HG03342 (cell line): ENCODE data around the gene MAP3K6.
"Not testable (repeated sequence)": the region's sequence is repeated elsewhere in the genome, so short reads cannot be mapped to it uniquely, and the experiment has no call there.

Experiments
- ATAC-seq: cut with Tn5 transposase; IDR thresholded peaks from one replicate; pipeline ENCODE4 v1.9.1; 2021; ENCODE audit warnings: mild to moderate bottlenecking, moderate library complexity; ENCODE audit not compliant: unreplicated experiment

Gene MAP3K6, protein sequence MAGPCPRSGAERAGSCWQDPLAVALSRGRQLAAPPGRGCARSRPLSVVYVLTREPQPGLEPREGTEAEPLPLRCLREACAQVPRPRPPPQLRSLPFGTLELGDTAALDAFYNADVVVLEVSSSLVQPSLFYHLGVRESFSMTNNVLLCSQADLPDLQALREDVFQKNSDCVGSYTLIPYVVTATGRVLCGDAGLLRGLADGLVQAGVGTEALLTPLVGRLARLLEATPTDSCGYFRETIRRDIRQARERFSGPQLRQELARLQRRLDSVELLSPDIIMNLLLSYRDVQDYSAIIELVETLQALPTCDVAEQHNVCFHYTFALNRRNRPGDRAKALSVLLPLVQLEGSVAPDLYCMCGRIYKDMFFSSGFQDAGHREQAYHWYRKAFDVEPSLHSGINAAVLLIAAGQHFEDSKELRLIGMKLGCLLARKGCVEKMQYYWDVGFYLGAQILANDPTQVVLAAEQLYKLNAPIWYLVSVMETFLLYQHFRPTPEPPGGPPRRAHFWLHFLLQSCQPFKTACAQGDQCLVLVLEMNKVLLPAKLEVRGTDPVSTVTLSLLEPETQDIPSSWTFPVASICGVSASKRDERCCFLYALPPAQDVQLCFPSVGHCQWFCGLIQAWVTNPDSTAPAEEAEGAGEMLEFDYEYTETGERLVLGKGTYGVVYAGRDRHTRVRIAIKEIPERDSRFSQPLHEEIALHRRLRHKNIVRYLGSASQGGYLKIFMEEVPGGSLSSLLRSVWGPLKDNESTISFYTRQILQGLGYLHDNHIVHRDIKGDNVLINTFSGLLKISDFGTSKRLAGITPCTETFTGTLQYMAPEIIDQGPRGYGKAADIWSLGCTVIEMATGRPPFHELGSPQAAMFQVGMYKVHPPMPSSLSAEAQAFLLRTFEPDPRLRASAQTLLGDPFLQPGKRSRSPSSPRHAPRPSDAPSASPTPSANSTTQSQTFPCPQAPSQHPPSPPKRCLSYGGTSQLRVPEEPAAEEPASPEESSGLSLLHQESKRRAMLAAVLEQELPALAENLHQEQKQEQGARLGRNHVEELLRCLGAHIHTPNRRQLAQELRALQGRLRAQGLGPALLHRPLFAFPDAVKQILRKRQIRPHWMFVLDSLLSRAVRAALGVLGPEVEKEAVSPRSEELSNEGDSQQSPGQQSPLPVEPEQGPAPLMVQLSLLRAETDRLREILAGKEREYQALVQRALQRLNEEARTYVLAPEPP (N-terminal part only)

DNA sequence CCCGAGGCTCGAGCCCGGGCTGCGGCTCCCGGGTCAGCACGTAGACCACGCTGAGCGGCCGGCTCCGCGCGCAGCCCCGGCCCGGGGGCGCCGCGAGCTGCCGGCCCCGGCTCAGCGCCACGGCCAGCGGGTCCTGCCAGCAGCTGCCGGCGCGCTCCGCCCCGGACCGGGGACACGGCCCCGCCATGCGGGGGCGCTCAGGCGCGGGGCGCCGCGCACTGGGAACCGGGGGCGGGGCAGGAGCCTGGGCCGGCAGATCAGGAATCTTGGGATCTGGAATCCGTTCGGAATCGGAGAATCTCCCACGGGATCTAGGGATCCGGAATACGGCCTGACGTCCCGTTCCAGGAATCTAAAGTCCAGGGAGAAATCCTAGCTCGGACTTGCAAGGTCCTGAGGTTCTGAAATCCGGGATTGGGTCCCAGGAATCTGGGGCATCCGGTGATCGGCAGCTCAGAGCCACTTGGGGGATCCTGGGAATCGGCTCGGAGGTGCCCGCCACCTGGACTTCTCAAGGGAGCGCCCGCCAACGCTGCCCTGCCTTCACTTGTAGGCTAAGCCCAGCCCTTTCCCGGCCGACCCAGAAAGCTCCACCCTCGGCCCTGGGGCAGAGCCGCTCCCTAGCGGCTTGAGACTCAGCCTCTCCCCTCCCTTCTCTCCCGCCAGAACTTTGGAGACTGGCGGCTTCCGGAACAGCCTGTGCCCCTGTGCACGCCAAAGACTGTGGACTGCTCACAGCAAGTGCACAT, at the start of gene MAP3K6:
Gene MAP3K6, minus strand, starts transcription at position 551 of the 749 bp plus-strand sequence. Its CDS starts 364 bp downstream, at position 187.
- ATAC-seq, result no peak

DNA sequence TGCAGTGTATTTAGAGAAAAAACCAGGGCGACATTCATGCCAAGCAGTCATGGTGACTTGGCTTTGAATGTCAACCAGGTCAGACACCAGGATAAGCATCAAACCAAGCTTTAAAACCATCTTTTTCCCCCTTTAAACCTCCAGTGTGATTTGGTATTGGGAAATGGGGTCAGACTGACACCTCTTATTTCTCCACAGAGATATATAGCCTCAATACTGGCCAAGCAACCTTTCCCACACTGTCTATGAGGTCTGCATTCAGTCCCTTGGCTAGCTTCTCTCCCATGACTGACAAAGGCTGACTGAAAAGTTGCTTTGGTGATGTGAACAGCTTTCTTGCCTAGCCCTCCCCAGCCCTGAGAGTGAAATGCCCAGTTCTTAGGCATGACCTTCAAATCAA, 47.3 kb upstream of the MAP3K6 start:
- no peak for ATAC-seq

DNA sequence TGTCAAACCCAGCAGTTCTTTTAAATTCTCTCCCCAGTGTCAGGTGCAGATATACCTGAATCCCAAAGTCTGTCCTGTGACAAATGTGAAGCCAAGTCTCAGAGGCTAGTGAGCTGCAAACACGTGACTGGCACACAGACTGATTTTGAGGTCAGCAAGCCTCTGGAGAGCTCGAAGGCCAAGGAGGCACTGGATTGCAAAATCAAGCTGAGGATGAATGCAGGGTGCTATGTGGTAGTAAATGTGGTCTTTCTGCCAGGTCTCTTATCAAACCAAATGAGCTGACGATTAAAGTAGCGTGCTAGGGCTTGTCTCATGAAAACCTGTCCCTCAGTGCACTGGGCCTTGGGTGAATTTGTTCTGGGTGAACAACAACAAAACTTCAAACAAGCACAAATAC, 46.2 kb upstream of the MAP3K6 start:
- ATAC-seq, result no peak

DNA sequence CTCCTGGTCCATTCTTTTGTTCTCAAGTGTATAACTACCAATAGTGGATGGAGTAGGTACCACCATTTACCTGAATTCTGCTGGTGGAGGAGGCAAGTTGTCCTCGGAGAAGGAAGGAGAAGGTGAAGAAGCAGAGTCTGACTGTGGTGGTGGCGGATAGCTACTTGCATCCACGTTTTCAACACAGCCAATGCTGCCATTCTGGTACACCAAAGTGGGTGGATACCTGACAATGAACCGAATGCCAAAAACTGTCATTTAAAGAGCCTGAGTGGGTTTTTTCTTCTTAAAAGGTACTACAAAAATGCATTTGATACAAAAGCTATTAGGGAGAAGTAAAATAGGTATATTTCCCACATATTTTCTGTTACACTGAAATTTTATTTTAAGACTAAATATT, 45.7 kb upstream of the MAP3K6 start:
- no peak for ATAC-seq

DNA sequence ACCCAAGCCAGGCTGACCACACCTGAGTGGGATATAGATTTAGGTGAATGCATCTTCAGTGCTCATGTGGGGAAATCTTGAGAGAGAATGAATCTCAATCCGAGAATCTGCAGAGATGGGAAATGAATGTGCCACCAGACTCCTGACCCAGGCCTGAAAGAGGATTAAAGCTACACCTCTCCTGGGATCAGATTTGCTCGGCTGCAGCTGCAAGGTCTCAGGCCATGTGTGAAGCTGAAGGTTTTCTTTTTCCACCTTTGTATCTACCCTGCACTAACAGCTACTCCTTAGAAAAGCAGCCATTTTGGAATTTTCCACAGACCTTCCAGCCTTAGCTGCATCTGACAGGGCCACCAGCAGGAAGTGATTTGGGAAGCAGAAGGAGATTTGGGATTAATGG, 43.9 kb upstream of the MAP3K6 start:
- ATAC-seq, result no peak

DNA sequence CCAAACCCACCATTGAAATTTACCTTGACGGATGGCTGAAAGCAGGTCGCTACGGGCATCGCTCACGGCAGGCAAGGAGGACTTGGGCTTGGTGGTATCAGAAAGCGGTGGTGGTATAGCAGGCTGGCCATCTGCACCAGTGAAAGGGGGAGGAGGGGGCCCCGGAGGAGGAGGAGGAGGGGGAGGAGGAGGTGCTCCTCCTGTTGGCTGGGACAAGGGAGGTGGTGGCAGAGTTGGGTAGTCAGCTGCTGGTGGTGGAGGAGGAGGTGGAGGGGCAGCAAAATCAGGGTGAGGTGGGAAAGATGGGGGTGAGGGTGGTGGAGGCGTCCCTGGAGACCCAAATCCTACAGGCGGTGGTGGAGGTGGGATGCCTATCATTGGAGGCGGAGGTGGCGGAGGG, 42.9 kb upstream of the MAP3K6 start:
- ATAC-seq, result no peak

DNA sequence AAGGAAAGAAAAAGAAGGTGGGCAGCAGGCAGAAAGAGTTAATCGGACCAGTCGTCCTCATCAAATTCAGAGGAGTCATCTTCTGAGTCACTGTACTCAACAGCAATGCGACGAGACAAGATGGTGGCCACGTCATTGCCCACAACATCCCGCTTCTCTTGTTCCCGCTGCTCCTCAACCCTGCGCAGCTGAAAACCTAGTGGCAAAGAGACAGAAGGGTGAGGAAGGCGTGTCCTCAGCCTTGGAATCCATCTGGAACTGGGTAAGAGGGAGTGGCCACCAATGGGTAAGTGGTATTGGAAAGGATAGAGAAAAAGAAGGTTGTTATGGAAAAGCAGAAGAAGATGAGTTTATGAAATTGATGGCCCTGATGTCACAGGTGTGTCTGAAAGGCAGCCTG, 41.4 kb upstream of the MAP3K6 start:
- ATAC-seq, result no peak

DNA sequence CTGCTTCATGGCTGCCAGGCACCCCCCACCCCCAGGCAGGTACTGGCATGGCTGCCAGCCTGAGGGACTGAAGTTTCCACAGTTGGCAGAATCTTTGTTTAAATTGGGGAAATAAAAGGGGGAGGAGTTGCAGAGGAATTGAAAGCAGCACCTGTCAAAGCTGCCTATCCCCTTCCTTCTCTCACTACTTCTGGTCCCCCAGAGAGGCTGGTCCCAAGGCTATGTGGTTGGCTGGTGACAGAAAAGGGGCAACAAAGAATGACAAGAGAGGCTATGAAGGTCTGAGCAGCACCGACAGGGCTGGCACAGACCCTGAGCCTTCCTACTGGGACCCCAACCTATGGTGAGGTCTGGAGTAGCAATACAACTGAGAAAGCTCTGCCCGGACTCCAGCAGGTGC, 40.0 kb upstream of the MAP3K6 start:
- ATAC-seq, result not testable (repeated sequence)

DNA sequence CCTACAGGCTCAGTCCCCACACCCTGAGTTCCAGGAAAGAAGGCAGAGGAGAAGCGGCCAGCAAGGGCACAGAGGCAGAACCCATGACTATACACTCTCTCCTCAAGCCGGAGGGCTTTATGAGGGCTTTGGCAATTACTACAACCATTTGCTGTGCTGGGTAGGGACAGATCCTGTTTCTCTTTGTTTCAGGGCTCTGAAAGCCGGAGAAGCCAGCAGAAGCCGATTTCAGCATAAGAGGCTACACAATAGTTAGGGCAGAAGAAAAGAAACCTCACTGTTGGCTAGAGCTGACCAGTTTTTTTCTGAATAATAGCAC, 39.6 kb upstream of the MAP3K6 start:
- no peak for ATAC-seq

DNA sequence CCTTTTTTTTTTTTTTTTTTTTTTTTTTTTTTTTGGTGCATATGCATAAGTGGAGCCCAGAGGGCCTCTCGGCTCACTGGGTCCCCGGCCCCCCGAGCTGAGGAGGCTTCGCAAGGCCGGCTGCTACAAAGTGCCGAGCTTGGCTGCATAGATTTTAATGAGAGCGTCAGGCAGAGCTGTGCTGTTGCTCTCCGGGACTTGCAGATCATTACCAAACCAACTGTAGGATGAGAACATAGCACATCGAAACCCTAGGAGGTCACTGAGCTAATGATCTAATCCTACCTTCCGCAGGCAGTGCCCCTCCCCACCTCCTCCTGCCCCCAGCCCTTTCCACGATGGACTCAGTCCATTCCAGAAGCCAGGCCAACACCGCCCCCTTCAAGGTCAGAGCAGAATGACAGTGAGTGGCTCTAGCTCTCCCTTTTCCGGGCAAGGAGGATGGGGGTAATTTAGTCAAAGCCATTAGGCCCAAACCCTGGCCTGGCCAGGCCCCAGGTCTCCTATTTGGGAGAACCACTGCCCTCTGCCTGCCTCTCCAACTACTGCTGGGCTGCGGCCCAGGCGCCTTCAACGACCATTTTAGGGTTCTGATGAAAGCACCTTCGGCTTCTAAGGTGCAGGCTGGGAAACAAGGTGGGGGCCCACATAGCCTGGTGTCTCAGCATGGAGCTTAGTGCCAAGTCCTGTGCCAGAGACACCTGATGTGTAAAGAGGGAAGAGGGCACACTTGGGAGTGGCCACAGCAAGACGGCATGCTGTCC, 39.0 kb upstream of the MAP3K6 start:
- not testable (repeated sequence) for ATAC-seq

DNA sequence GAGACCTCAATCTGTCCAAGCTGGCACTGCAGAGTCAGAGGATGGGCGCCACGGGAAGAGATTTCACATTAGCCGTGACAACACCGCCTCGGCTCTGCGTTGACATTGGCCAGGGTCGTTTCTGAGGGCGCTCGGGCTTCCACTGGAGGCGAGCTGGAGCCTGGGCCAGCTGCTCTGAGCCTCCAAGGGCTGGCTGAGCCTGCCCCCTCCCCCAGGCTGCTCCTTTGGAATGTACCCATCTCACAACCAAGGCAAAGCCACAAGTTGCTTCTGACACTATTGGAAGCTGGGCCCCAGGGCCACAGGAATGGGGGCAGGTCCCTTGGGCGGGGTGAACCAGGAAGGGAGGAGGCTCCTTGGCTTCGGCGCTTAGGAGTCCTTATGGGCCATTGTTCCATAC, 38.3 kb upstream of the MAP3K6 start:
- no peak for ATAC-seq

DNA sequence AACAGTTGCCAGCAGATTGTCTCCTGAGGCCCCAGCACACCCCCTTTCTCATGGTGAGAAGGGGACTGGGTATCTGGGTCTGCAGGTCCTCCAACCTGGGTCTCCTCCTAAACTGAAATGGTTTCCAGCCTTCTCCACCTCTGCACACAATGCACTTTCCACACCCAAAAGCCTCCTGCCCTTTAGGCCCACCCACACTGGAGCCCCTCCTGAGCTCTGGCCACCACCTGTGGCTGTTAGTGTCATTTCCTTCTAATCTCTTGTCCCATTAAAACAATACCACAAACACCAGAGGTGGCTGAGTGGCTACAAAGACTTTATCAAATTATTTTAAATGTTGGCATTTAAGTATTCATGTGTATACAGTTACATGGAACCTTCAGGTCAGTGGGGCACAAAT, 37.2 kb upstream of the MAP3K6 start:
- ATAC-seq, result no peak

DNA sequence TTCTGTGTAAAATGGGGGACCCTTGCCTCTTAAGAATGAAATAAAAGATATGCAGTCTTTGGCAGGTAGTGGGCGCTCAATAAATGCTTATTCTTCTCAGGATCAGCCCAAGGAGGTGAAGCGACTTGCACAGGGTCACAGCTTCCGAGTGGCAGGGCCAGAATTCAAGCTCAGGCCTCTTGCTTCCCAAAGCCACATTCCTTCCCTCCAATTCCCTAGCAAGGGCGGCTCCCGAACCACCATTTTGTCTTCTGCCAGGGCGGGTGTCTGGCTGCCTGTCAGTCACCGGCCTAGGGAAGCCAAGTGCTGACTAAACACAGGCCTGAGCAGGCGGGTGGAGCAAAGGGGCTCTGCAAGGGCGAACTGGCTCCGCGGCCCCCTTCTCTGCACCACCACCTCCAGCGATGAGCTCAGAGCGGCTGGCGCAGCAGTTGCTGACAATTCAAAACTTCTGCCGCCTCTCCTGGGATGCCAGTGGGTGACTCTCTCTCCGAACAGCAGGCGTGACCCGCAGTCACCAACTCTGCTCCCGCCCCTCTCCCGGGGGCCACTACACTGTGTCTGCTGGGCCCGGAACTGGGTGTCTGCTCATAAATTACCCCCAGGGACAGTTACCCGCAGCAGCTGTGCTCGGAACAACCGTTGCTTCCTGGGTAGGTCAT, 36.4 kb upstream of the MAP3K6 start:
- ATAC-seq, result no peak

DNA sequence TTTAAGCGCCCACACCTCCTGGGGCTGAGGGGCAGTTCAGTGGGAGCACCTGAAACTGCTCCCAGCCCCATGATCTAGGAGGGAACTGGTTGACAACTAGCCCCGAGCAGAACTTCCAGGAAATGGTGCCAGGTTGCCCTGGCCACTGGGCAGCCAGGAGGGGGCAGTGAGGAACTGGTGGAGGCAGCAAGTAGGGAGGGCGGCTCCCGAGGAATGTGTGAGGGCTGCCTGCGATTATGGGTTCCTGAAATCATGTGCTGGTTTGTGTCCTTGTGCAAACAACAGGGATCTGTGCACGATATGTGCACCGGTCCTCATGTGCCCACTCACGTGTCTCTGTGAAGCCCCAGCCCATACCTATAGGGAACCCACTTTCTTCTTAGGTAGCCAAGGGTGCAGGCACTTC, 35.6 kb upstream of the MAP3K6 start:
- no peak for ATAC-seq

DNA sequence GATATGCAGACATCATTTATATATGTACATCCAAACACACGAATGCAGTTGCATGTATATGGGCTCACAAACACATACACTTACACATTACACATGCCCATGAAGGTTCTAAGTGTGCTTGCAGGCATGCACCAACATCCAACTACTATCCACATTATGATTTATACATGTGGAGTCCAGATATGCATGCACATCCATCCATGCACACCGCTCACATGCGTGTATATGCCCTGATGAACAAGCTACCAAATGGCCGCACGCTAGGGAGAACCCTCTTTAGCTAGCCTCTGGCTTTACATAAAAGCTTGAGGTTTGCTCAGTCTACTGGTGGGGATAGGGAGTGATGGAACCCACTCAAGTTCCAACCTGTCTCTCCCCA, 34.2 kb upstream of the MAP3K6 start:
- no peak for ATAC-seq

DNA sequence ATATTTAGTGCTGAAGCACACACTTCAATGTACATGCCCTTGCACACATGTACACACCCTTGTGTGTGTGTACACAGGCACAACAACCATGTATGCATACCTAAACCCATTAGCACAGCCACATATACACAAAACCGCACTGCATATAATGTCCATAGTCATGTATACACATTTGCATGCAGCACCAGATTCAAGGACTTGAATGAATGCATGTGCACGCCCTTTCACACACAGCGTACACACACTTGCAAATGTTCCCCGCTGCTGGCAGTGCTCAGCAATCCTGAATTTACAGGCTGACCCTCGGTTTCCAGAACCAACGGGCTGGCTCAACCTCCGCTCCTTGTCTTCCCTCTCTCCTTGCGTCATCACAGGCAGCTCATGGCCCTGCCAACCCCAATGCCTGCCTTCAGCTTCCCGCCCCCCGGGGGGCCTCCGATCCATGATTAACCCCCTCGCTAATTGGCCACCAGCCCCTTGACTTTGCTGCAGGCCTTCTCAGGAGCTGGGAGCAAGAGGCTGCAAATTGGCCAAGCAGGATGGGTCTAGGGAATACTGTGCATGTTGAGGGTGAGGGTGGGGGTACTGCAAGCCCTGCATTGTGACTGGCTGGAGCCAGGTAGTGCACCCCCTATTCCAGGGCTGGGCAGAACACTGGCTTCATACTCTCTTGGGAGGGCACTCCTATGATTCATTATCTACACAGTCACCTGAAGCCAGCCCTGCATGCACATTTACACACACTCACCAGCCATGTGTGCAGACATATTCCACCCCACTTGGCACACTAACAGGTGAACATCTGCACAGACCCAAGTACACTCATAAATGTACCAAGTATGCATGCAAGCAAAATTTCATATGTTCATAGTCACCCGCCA, 33.6 kb upstream of the MAP3K6 start:
- ATAC-seq, result no peak

DNA sequence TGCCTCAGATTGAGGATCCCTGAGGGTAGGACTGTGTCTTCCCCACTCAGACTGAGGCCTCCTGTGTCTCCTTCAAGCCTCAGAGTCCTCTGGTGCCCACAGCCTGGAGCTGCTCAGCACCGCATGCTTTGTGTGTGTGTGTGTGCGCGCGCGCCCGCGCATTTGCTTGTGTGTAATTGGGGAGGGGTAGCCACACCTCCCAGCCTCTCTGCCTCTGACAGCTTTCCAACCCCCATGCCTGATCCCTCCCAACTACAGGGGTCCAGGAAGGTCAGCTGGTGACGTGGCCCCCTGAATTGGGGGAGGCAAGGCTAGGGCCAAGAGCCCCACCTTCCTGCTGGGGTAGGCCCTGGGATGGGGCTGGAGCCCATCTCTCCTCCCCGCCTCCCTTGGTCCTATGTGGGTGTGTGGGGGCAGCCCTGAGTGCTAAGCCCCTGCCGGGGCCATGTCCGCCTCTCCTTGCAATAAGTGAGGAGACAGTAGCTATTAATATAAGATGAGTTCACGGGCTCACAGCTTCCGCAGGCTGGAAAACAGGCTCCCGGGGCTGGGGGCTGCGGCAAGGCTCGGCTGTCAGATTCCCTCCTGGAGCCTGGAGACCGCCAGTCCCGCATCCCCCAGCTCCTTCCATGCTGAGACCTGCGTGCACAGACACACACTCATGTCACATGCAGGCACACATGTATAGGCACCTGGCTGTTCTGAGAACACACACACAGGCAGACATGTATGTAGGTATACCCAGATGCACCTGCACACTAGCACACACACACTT, 32.7 kb upstream of the MAP3K6 start:
- ATAC-seq, result no peak
